Endothelial cell (in vitro differentiated cells): ENCODE measurements around the gene ITIH5. TPM values are rescaled to one million over a fixed set of nuclear protein-coding genes. Genes with fewer than 3 reads are reported as not detected.

Source experiments
- DNase-seq: peaks from one replicate; pipeline ENCODE4 v3.0.0; 2021; ENCODE audit warnings: low spot score
- H3K27ac Mint-ChIP-seq: one replicate; pipeline ENCODE4 v1.8.0; 2021; ENCODE audit warnings: mixed read lengths, inconsistent platforms; ENCODE audit not compliant: unreplicated experiment
- H3K27me3 Mint-ChIP-seq: one replicate; pipeline ENCODE4 v1.8.0; 2021; ENCODE audit warnings: mild to moderate bottlenecking, moderate library complexity, mixed read lengths, inconsistent platforms; ENCODE audit not compliant: unreplicated experiment
- H3K36me3 Mint-ChIP-seq: one replicate; pipeline ENCODE4 v1.8.0; 2021; ENCODE audit warnings: mild to moderate bottlenecking, low read depth, mixed read lengths, inconsistent platforms; ENCODE audit not compliant: unreplicated experiment
- H3K4me1 Mint-ChIP-seq: one replicate; pipeline ENCODE4 v1.8.0; 2021; ENCODE audit warnings: mild to moderate bottlenecking, mixed read lengths, inconsistent platforms; ENCODE audit not compliant: unreplicated experiment
- H3K4me3 Mint-ChIP-seq: one replicate; pipeline ENCODE4 v1.8.0; 2021; ENCODE audit warnings: mild to moderate bottlenecking, mixed read lengths, inconsistent platforms; ENCODE audit not compliant: unreplicated experiment
- H3K9me3 Mint-ChIP-seq: one replicate; pipeline ENCODE4 v1.8.0; 2021; ENCODE audit warnings: mixed read lengths, inconsistent platforms; ENCODE audit not compliant: unreplicated experiment
- total RNA-seq: library from RNA; stranded (reverse); fragmentation: NEBNext Ultra II Directional; extraction: Animal tissue kit (Norgen Biotek cat#: 25700); gene quantifications from one replicate; pipeline ENCODE4 v1.2.1, GENCODE V29; 2021; ENCODE audit not compliant: unreplicated experiment
- TF ChIP-seq, protein P1 (sequence below): fragments of 200-600 bp; sonication (generic); IDR thresholded peaks from one replicate; pipeline ENCODE4 v1.5.0; 2021; ENCODE audit warnings: antibody characterized with exemption; ENCODE audit not compliant: unreplicated experiment

Gene ITIH5
- total RNA-seq, 1 donor from 2014 or later, result 0.36 TPM

DNA sequence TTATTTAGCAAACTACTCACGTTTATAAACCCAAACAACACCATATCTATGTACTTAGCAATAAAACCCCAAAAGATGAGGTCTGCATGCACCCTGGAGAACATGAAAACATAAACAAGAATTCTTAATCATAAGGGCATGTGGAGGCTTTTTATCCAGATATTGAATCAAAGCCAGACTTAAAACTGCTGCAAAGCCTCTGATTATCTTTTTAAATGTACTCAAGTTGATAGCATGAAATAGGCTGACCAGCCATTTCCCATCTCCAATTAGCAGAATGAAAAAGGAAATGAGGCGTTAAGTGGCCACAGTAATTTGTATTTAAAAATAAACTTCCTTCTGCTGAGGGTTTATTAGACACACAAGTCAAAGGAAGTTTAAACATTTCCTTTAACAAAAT is 48.3 kb downstream of the ITIH5 start:
- TF ChIP-seq, protein P1, sequence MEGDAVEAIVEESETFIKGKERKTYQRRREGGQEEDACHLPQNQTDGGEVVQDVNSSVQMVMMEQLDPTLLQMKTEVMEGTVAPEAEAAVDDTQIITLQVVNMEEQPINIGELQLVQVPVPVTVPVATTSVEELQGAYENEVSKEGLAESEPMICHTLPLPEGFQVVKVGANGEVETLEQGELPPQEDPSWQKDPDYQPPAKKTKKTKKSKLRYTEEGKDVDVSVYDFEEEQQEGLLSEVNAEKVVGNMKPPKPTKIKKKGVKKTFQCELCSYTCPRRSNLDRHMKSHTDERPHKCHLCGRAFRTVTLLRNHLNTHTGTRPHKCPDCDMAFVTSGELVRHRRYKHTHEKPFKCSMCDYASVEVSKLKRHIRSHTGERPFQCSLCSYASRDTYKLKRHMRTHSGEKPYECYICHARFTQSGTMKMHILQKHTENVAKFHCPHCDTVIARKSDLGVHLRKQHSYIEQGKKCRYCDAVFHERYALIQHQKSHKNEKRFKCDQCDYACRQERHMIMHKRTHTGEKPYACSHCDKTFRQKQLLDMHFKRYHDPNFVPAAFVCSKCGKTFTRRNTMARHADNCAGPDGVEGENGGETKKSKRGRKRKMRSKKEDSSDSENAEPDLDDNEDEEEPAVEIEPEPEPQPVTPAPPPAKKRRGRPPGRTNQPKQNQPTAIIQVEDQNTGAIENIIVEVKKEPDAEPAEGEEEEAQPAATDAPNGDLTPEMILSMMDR, result no peak
- DNase-seq, result no peak
- Mint-ChIP-seq H3K27ac (no peak overlapping the region), H3K4me3 (no peak overlapping the region), H3K4me1 (peaks cover 19% of the 10 kb centered on the region), H3K36me3 (no peaks in the 10 kb centered on the region), H3K9me3 (no peaks in the 10 kb centered on the region), H3K27me3 (no peaks in the 10 kb centered on the region)

DNA sequence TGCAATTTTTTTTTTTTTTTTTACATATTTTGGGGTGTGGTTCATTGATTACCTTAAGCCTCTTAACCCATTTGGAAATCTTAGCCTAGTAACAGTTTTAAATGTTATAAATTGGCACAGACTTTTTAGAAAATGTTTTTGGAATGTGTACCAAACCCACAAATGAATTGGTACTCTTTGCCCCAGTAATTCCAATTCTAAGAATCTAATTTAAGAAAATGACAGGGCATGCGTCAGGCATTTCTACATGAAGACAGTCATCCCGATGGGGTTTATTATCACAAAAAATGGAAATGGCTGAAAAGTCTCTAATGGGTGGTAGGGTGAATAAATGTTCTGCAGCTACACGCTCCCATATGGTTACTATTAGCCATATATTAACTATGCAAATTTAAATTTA is 54.9 kb downstream of the ITIH5 start:
- no peak overlapping the region for H3K4me3 Mint-ChIP-seq
- H3K27me3 Mint-ChIP-seq, result peaks cover 3% of the 10 kb centered on the region
- no peaks in the 10 kb centered on the region for H3K4me1 Mint-ChIP-seq
- H3K27ac Mint-ChIP-seq, result no peak overlapping the region
- no peaks in the 10 kb centered on the region for H3K36me3 Mint-ChIP-seq
- TF ChIP-seq, protein P1, result no peak
- no peaks in the 10 kb centered on the region for H3K9me3 Mint-ChIP-seq
- no peak for DNase-seq

DNA sequence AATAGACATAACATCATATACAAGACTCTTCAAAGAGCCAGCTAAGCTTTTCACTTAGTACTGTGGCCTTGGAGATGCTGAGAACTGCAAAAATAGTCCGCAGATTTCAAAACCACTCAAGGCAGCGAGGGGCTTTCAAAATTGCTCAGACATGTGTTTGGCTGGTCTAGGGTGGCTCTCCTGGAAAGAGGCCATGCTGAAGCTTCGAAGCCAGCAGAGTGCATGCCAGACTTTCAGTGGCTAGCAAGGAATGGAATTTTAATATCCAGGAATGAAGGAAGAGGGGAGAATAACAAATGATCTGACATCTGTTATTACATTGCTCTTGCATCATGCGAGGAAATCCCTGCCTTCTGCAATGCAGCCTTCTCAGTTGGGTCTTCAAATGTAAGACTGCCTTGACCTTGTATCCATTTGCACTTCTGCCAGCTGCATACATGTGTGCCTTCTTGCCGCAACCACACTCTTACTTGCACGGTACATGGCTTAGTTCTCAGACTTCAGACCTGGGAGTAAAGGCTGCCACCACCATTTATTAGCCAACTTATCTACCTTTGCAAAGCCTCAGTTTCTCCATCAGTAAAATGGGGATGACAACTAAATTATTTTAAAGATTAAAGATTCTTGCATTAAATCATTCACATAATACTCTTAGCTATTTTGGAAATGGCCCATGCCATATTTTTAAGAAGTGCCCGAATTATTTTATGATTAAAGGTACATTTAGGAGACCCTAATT is 55.9 kb downstream of the ITIH5 start:
- TF ChIP-seq, protein P1, result no peak
- Mint-ChIP-seq H3K4me1 (peaks cover under 1% of the 10 kb centered on the region), H3K27me3 (peaks cover 3% of the 10 kb centered on the region), H3K27ac (no peak overlapping the region), H3K9me3 (no peaks in the 10 kb centered on the region), H3K36me3 (no peaks in the 10 kb centered on the region), H3K4me3 (no peak overlapping the region)
- DNase-seq, result no peak

DNA sequence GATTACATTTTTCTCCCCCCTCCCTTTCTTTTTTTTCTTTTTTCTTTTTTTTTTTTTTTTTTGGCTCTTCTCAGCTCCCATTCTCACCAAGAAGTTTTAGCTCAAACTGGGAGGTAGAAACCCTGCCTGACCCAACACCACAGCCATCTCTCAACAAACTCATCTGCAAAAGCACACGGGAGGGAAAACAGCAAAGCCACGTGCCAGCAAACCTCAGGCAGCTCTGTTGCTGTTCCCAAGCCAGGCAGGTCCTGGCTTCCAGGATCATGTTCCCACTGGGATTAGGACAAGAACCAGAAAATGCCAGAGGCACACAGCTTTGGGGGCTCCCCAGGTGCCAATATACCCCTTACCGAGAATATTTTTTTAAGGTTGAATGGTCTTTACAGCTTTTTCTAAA is 56.7 kb downstream of the ITIH5 start:
- Mint-ChIP-seq H3K4me1 (peaks cover 3% of the 10 kb centered on the region), H3K4me3 (no peak overlapping the region), H3K9me3 (no peaks in the 10 kb centered on the region), H3K27ac (no peak overlapping the region), H3K27me3 (peaks cover 3% of the 10 kb centered on the region), H3K36me3 (no peaks in the 10 kb centered on the region)
- DNase-seq, result no peak
- TF ChIP-seq, protein P1, result no peak

DNA sequence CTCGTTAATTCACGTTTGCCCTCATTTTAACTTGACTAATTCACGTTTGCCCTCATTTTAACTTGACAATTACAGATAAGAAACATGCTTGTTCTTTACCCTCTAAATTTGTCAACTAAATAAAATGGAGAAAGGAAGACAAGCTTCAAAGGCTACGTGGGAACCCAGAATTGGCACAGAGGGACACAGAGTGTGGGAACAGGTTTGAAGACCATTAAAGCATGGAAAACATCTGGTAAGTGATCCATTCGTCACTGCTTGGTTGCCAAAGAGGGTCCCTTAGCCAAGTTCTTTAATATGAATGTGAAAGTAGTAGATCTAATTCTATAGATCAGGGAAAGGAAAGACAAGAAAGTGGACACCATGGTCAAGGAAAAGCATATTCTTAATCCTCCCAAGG is 57.2 kb downstream of the ITIH5 start:
- H3K27ac Mint-ChIP-seq, result no peak overlapping the region
- no peak for DNase-seq
- H3K36me3 Mint-ChIP-seq, result no peaks in the 10 kb centered on the region
- TF ChIP-seq, protein P1, result no peak
- peaks cover 3% of the 10 kb centered on the region for H3K4me1 Mint-ChIP-seq
- H3K4me3 Mint-ChIP-seq, result no peak overlapping the region
- no peaks in the 10 kb centered on the region for H3K9me3 Mint-ChIP-seq
- peaks cover 3% of the 10 kb centered on the region for H3K27me3 Mint-ChIP-seq
